HL-60 (cell line): Measurements from ENCODE around the gene KMT2C.

Source experiments
- GABPA ChIP-seq: IDR thresholded peaks from 2 replicates; pipeline ENCODE4 v1.6.1; 2012; ENCODE audit warnings: low read depth
- POLR2AphosphoS5 ChIP-seq: IDR thresholded peaks from 2 replicates; pipeline ENCODE4 v1.6.1; 2012; ENCODE audit warnings: low read depth
- SPI1 ChIP-seq: IDR thresholded peaks from 2 replicates; pipeline ENCODE4 v1.6.1; 2012; ENCODE audit warnings: low read depth, mild to moderate bottlenecking, borderline replicate concordance
- TF ChIP-seq, protein P1 (sequence below): IDR thresholded peaks from one replicate; pipeline ENCODE4 v1.5.1; 2011; ENCODE audit warnings: low read length, control low read depth, inconsistent platforms; ENCODE audit not compliant: insufficient read depth
- TF ChIP-seq, protein P2 (sequence below): IDR thresholded peaks from 2 replicates; pipeline ENCODE4 v1.6.1; 2012; ENCODE audit warnings: low read depth; ENCODE audit not compliant: insufficient replicate concordance

DNA sequence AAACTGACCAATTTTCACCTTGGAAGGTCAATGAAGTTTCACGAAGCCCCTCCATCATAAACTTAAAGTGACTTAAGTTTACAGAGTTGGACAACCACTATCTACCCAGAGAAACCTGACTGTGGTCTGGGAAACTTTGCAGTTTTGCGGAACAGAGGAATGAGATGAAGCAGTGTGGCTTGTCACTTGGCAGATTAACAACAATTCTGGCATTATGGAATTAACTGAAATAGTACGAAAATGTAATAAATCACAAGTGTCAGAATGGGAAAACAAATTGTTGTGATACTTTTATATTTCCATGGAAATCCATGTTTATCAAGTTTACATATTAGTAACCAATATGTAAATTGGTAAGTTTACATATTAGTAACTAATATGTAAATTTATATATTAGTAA lies 4.9 kb downstream of the KMT2C start:
- TF ChIP-seq, protein P1, sequence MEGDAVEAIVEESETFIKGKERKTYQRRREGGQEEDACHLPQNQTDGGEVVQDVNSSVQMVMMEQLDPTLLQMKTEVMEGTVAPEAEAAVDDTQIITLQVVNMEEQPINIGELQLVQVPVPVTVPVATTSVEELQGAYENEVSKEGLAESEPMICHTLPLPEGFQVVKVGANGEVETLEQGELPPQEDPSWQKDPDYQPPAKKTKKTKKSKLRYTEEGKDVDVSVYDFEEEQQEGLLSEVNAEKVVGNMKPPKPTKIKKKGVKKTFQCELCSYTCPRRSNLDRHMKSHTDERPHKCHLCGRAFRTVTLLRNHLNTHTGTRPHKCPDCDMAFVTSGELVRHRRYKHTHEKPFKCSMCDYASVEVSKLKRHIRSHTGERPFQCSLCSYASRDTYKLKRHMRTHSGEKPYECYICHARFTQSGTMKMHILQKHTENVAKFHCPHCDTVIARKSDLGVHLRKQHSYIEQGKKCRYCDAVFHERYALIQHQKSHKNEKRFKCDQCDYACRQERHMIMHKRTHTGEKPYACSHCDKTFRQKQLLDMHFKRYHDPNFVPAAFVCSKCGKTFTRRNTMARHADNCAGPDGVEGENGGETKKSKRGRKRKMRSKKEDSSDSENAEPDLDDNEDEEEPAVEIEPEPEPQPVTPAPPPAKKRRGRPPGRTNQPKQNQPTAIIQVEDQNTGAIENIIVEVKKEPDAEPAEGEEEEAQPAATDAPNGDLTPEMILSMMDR = no peak
- TF ChIP-seq SPI1 = no peak
- TF ChIP-seq POLR2AphosphoS5 = no peak
- TF ChIP-seq, protein P2, sequence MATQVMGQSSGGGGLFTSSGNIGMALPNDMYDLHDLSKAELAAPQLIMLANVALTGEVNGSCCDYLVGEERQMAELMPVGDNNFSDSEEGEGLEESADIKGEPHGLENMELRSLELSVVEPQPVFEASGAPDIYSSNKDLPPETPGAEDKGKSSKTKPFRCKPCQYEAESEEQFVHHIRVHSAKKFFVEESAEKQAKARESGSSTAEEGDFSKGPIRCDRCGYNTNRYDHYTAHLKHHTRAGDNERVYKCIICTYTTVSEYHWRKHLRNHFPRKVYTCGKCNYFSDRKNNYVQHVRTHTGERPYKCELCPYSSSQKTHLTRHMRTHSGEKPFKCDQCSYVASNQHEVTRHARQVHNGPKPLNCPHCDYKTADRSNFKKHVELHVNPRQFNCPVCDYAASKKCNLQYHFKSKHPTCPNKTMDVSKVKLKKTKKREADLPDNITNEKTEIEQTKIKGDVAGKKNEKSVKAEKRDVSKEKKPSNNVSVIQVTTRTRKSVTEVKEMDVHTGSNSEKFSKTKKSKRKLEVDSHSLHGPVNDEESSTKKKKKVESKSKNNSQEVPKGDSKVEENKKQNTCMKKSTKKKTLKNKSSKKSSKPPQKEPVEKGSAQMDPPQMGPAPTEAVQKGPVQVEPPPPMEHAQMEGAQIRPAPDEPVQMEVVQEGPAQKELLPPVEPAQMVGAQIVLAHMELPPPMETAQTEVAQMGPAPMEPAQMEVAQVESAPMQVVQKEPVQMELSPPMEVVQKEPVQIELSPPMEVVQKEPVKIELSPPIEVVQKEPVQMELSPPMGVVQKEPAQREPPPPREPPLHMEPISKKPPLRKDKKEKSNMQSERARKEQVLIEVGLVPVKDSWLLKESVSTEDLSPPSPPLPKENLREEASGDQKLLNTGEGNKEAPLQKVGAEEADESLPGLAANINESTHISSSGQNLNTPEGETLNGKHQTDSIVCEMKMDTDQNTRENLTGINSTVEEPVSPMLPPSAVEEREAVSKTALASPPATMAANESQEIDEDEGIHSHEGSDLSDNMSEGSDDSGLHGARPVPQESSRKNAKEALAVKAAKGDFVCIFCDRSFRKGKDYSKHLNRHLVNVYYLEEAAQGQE = no peak
- no peak for TF ChIP-seq GABPA
